BLaER1 (cell line): Measurements from ENCODE around the gene CCDC178.
"Not testable (repeated sequence)": the region's sequence is repeated elsewhere in the genome, so short reads cannot be mapped to it uniquely, and the experiment has no call there.

Experiments
- H3K27ac ChIP-seq: shearing (Covaris generic); formaldehyde crosslinking; 2 replicates; pipeline ENCODE4 v1.8.1; 2022
- H3K27me3 ChIP-seq: shearing (Covaris generic); formaldehyde crosslinking; 2 replicates; pipeline ENCODE4 v1.8.1; 2022
- H3K36me3 ChIP-seq: shearing (Covaris generic); formaldehyde crosslinking; 2 replicates; pipeline ENCODE4 v1.8.1; 2022
- H3K4me1 ChIP-seq: shearing (Covaris generic); formaldehyde crosslinking; 2 replicates; pipeline ENCODE4 v1.8.1; 2022
- H3K4me2 ChIP-seq: shearing (Covaris generic); formaldehyde crosslinking; 2 replicates; pipeline ENCODE4 v1.8.1; 2022
- H3K4me3 ChIP-seq: shearing (Covaris generic); formaldehyde crosslinking; 2 replicates; pipeline ENCODE4 v1.8.1; 2022
- H3K9ac ChIP-seq: shearing (Covaris generic); formaldehyde crosslinking; 2 replicates; pipeline ENCODE4 v1.8.1; 2022
- H3K9me3 ChIP-seq: shearing (Covaris generic); formaldehyde crosslinking; 2 replicates; pipeline ENCODE4 v1.8.1; 2022
- H4K20me1 ChIP-seq: shearing (Covaris generic); formaldehyde crosslinking; 2 replicates; pipeline ENCODE4 v1.8.1; 2022
- Cebpa-rat ChIP-seq: shearing (Covaris generic); IDR thresholded peaks from 2 replicates; pipeline ENCODE4 v1.8.1; 2022

The CCDC178 gene

DNA sequence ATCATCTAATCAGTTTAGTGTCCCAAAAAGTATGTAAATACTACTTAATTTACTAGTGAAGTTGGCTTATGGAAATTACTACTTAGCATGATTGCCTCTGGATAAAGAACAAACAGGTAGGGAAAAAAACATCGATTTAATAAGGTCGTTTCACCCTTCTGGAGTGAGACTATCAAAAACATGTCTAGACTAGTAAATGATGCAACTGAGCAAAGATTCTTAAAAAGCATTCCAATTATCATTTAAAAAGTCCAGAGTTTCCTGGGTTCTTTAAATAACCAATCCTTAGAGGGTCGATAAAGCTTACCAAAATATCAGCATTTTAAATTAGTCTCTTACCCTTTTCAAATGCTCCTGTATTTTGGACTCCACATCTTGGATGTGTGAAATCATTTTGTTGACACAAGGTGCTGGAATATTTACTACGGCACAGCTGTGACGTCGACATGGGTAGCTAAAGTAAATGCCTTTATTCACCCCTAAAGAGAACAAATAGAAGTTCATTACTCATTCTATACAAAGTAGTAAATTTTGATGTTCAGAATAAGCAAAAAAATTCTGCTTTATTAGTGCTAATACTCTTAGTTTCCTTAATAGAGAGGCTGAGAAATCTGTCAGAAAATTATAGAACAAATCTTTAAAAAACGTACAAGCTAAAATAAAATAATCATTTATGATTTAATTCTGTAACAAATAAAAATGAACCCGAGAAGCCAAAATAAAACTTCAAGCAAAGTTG, 70.6 kb downstream of the CCDC178 start:
- H3K4me3 ChIP-seq, result no peak overlapping the region
- no peaks in the 10 kb centered on the region for H3K36me3 ChIP-seq
- no peak overlapping the region for H3K9ac ChIP-seq
- H3K9me3 ChIP-seq, result no peaks in the 10 kb centered on the region
- H3K27me3 ChIP-seq, result no peaks in the 10 kb centered on the region
- no peak for TF ChIP-seq Cebpa-rat
- H3K27ac ChIP-seq, result no peak overlapping the region
- no peak overlapping the region for H3K4me2 ChIP-seq
- H3K4me1 ChIP-seq, result no peaks in the 10 kb centered on the region
- H4K20me1 ChIP-seq, result no peaks in the 10 kb centered on the region

DNA sequence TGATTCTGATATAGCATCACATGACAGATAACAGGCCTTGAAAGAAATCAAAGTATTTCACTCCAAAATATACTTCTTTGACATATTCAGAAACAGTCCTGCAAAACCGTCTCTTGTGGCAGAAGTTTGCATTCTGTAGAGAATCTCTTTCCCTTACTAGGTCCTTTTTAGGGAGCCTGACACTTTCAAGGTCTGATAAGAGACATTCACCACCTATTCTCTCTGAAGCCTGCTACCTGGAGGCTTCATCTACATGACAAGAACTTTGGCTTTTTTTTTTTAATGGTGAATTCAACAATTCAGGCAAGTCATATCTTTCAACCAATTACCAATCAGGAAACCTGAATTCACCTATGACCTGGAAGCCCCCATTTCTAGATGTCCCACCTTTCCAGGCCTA, 83.8 kb downstream of the CCDC178 start:
- H3K36me3 ChIP-seq, result no peaks in the 10 kb centered on the region
- TF ChIP-seq Cebpa-rat, result no peak
- no peak overlapping the region for H3K9ac ChIP-seq
- H3K4me3 ChIP-seq, result no peak overlapping the region
- H3K4me2 ChIP-seq, result no peak overlapping the region
- H3K9me3 ChIP-seq, result no peaks in the 10 kb centered on the region
- no peaks in the 10 kb centered on the region for H3K4me1 ChIP-seq
- no peaks in the 10 kb centered on the region for H4K20me1 ChIP-seq
- no peaks in the 10 kb centered on the region for H3K27me3 ChIP-seq
- H3K27ac ChIP-seq, result no peak overlapping the region

DNA sequence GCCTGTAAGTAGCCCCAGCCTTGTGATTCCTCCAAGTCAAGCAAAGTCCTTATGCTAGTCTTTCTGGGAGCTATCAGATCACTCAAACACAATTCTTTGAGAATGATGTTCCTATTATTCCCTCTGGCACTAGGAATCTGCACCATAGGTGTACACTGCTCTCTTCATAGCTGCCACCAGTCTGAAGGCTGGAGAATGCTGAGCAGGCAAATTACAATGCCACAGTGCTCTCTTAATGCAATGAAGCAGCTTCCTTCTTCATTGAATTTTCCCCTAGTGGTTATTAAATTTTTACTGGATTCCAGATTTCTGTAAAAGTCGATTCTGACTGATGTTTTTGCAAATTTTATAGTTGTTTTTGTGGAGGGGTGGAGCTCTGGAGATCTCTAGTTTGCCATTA, 84.8 kb downstream of the CCDC178 start:
- Histone ChIP-seq H3K36me3 (no peaks in the 10 kb centered on the region), H3K4me2 (no peak overlapping the region)

DNA sequence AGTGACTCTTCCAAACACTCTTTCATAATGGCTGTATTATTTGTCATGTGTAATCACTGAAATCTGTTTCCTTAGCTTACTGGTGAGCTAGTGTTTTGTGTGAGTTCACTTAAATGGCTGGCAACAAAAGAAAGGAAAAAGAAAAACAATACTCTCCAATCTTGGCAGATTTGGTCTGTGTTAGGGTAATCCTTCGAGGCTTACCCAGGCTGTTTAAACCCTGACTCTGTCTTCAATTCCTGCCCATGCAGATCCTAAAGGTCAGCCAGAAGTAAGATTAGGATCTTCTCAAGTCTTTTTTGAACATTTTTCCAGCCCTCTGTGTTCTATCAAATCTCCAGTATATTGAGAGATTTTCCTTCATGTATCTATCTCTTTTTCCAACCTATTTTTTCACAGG, 85.3 kb downstream of the CCDC178 start:
- no peak overlapping the region for H3K4me3 ChIP-seq
- no peak overlapping the region for H3K9ac ChIP-seq
- H3K4me2 ChIP-seq, result no peak overlapping the region
- no peak for TF ChIP-seq Cebpa-rat
- H3K36me3 ChIP-seq, result no peaks in the 10 kb centered on the region
- no peaks in the 10 kb centered on the region for H3K27me3 ChIP-seq
- H3K4me1 ChIP-seq, result no peaks in the 10 kb centered on the region
- H3K27ac ChIP-seq, result no peak overlapping the region
- no peaks in the 10 kb centered on the region for H4K20me1 ChIP-seq
- no peaks in the 10 kb centered on the region for H3K9me3 ChIP-seq

More for the DNA sequence above, 84.8 kb downstream of the CCDC178 start:
- Histone ChIP-seq H3K4me3 (no peak overlapping the region), H3K9ac (no peak overlapping the region), H4K20me1 (no peaks in the 10 kb centered on the region), H3K4me1 (no peaks in the 10 kb centered on the region), H3K27me3 (no peaks in the 10 kb centered on the region), H3K9me3 (no peaks in the 10 kb centered on the region), H3K27ac (no peak overlapping the region)
- no peak for TF ChIP-seq Cebpa-rat

DNA sequence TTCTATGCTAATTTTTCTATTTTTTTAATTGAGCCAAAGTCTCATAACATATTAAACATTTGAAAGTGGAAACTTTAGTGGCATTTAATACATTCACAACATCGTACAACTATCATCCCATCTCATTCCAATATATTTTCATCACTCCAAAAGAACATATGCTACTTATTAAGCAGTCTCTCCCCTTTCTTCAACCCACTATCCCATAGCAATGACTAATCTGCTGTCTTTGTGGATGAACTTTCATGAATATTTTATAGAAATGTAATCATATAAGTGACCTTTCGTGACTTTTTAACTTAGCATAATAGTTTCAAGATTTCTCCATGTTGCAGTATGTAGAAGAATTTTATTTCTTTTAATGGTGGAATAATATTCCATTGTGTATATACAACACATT, 90.3 kb downstream of the CCDC178 start:
- H3K4me2 ChIP-seq, result no peak overlapping the region

DNA sequence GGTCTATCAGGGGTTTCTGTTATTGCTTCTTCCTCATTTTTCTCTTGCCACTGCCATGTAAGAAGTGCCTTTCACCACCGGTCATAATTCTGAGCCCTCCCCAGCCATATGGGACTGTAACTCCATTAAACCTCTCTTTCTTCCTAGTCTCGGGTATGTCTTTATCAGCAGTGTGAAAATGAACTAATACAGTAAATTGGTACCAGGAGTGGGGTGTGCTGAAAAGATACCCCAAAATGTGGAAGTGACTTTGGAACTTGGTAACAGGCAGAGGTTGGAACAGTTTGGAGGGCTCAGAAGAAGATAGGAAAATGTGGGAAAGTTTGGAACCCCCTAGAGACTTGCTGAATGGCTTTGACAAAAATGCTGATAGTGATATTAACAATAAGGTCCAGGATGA, 100.8 kb downstream of the CCDC178 start:
- H3K27ac ChIP-seq, H3K36me3 ChIP-seq, H3K4me2 ChIP-seq, H4K20me1 ChIP-seq, H3K4me3 ChIP-seq, H3K9ac ChIP-seq, H3K27me3 ChIP-seq, H3K4me1 ChIP-seq: not testable (repeated sequence)
- peaks cover 24% of the 10 kb centered on the region for H3K9me3 ChIP-seq

More for the DNA sequence above, 90.3 kb downstream of the CCDC178 start:
- no peaks in the 10 kb centered on the region for H3K27me3 ChIP-seq
- no peaks in the 10 kb centered on the region for H3K4me1 ChIP-seq
- H3K9me3 ChIP-seq, result no peaks in the 10 kb centered on the region
- H3K36me3 ChIP-seq, result no peaks in the 10 kb centered on the region
- H3K4me3 ChIP-seq, result no peak overlapping the region
- H4K20me1 ChIP-seq, result no peaks in the 10 kb centered on the region
- TF ChIP-seq Cebpa-rat, result no peak
- no peak overlapping the region for H3K9ac ChIP-seq
- H3K27ac ChIP-seq, result no peak overlapping the region

DNA sequence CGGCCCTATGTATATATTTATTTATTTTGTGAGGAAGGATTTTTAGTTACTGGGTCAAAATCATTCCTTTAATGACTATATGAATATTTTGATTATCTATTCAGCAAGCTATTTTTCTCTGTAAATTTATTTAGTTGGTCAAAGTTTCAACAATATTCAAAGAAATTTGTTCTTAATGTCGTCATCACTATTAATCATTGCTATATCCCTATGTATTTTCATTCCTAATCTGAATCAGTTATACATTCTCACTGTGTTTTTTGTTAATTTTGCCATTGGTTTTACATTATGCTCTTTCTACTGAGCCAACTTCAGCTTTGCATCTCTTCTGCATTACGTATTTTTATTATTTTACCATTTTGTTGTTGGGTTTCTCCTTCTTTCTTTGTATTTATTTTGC, 105.7 kb downstream of the CCDC178 start:
- Histone ChIP-seq H3K36me3 (no peaks in the 10 kb centered on the region), H3K27me3 (no peaks in the 10 kb centered on the region), H3K9me3 (peaks cover 5% of the 10 kb centered on the region), H3K4me1 (no peaks in the 10 kb centered on the region), H3K9ac (no peak overlapping the region), H3K4me2 (no peak overlapping the region), H3K4me3 (no peak overlapping the region), H4K20me1 (no peaks in the 10 kb centered on the region), H3K27ac (no peak overlapping the region)
- no peak for TF ChIP-seq Cebpa-rat

DNA sequence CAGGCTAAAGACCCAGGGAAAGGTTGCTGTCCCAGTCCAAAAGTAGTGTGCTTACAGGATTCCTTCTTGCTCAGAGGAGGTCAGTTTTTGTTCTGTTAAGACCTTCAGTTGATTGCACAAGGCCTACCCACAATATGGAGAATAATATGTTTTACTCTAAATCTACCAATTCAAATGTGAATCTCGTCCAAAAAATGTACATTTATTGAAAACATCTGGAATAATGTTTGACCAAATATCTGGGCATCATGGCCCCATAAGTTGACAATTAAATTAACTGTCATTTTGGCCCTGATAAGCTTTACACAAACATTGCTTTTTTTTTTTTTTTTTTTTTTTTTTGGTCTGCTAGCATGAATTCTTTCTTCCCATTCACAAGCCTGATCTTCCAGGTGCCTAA, 109.8 kb downstream of the CCDC178 start:
- H3K27ac ChIP-seq, result no peak overlapping the region
- H3K27me3 ChIP-seq, result no peaks in the 10 kb centered on the region
- no peak overlapping the region for H3K4me2 ChIP-seq
- H3K4me3 ChIP-seq, result no peak overlapping the region
- TF ChIP-seq Cebpa-rat, result no peak
- H3K36me3 ChIP-seq, result no peaks in the 10 kb centered on the region
- H3K4me1 ChIP-seq, result no peaks in the 10 kb centered on the region
- H3K9ac ChIP-seq, result no peak overlapping the region
- H4K20me1 ChIP-seq, result no peaks in the 10 kb centered on the region
- no peaks in the 10 kb centered on the region for H3K9me3 ChIP-seq

DNA sequence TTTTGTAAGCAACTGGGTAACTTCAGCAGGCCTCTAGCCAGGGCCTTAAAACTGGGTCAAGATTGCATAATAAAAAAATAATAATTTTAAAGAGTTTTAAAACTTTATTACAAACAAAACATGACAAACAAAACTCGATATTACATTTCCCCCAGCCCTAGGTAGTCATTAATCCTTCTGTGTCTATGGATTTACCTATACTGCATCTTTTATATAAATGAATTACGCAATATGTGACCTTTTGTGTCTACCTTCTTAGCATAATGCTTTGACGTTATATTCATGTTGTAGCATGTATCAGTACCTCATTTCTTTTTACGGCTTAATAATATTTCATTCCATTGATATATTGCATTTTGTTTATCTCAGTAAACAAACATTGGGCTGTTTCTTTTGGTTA, 113.5 kb downstream of the CCDC178 start:
- Histone ChIP-seq H3K9ac (no peak overlapping the region), H3K4me1 (no peaks in the 10 kb centered on the region), H3K9me3 (no peaks in the 10 kb centered on the region), H4K20me1 (no peaks in the 10 kb centered on the region), H3K4me3 (no peak overlapping the region), H3K27me3 (no peaks in the 10 kb centered on the region), H3K27ac (no peak overlapping the region), H3K36me3 (no peaks in the 10 kb centered on the region), H3K4me2 (no peak overlapping the region)
- peak; percentile 74; the same call in 1 of the 2 replicates for TF ChIP-seq Cebpa-rat

DNA sequence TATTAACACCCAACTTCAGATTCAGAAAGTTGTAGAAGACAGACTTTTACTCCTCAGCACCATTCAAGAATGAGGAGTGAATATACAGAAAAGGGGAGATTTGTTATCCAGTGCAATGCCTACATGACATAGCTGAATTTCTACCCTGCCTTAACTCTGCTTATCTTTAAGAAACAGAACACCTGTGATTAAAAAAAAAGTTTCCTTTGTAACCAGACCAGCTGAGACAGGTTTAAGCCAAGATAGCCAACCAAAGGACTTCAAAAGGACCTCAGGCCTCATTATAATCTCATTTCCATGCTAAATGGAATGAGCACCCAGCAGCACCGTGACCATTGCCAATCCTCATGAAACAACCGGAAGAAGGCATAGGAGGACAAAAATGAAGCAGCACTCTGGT, 122.9 kb downstream of the CCDC178 start:
- H3K4me1 ChIP-seq, result no peaks in the 10 kb centered on the region
- H3K9ac ChIP-seq, result no peak overlapping the region
- no peaks in the 10 kb centered on the region for H3K27me3 ChIP-seq
- no peaks in the 10 kb centered on the region for H3K36me3 ChIP-seq
- H3K4me3 ChIP-seq, result no peak overlapping the region
- H3K4me2 ChIP-seq, result no peak overlapping the region
- no peak overlapping the region for H3K27ac ChIP-seq
- no peaks in the 10 kb centered on the region for H4K20me1 ChIP-seq
- H3K9me3 ChIP-seq, result peaks cover 13% of the 10 kb centered on the region
- TF ChIP-seq Cebpa-rat, result no peak

DNA sequence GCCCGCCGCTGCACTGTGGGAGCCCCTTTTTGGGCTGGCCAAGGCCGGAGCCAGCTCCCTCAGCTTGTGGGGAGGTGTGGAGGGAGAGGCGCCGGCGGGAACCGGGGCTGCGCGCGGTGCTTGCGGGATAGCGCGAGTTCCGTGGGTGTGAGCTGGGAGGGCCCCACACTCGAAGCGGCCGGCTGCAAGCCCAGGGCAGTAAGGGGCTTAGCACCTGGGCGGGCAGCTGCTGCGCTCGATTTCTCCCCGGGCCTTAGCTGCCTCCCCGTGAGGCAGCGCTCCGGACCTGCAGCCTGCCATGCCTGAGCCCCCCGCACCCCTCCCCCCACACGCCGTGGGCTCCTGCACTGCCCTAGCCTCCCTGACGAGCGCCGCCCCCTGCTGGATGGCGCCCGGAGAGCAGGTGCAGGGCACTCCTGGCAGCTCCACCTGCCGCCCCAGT, 124.4 kb downstream of the CCDC178 start:
- no peaks in the 10 kb centered on the region for H4K20me1 ChIP-seq
- H3K27ac ChIP-seq, result no peak overlapping the region
- no peak overlapping the region for H3K4me2 ChIP-seq
- no peaks in the 10 kb centered on the region for H3K36me3 ChIP-seq
- peaks cover 13% of the 10 kb centered on the region for H3K9me3 ChIP-seq
- no peak for TF ChIP-seq Cebpa-rat
- no peak overlapping the region for H3K9ac ChIP-seq
- no peak overlapping the region for H3K4me3 ChIP-seq
- no peaks in the 10 kb centered on the region for H3K4me1 ChIP-seq
- H3K27me3 ChIP-seq, result no peaks in the 10 kb centered on the region
